GM19395 (cell line): Measurements from ENCODE around the gene TNFSF10.
A peak's percentile ranks its signal among the peaks of the same experiment; 100 is the strongest.

Source experiments
- ATAC-seq: cut with Tn5 transposase; IDR thresholded peaks from one replicate; pipeline ENCODE4 v1.9.1; 2021; ENCODE audit warnings: mild to moderate bottlenecking, moderate library complexity; ENCODE audit not compliant: unreplicated experiment

The TNFSF10 gene

DNA sequence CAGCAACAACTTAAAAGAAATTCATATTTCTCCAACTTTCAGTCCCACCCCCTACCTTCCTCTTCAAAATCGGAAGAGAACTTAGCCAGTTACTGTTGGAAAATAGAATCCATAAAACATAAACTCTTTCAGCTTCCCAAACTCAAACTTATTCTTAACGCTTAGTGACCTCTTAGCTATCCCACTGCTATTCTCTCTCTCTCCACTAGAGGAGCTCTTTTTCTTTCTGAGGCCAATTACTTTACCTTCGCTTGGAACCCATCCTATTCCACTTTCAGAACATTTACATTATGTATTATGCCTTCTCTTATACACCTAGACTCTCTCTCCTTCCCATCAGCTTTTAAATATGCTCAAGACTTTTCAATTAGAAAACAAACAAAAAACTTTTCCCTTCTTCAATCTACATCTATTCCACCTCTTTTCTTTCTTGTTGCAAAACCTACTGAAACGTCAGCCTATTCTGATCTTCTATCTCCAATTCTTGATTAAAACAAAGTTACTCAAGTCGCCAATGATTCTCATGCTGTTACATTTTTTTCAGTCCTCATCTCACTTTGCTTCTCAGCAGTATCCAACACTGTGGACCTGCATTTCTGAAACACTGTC is 61.6 kb downstream of the TNFSF10 start:
- peak; percentile 82 for ATAC-seq

DNA sequence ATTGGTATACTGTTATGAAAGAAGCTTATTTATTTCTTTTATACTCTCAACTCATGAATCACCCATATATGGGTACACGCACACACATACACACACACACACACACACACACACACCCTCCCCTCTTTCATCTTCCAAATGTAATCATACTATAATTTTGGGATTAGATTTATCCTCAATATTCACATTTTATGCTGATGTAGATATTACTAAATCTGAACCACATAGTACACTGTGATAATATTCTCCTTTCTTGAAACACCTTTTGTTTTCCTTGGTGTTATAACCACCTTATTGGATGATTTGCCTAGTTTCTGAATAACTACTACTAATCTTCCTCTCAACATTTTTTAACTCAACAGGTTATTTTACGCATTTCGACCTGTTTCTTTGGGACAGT is 66.8 kb downstream of the TNFSF10 start:
- ATAC-seq: no peak
